KOPT-K1 (cell line): Measurements from ENCODE around the gene SYNGR2.
A peak's percentile ranks its signal among the peaks of the same experiment; 100 is the strongest.

Experiments used
- H3K27ac ChIP-seq: fragments of 200-600 bp; sonication (generic); 2 replicates; pipeline ENCODE4 v1.5.1; 2016; ENCODE audit warnings: antibody characterized with exemption, mild to moderate bottlenecking, low read depth, low read length; ENCODE audit not compliant: poor library complexity, severe bottlenecking
- H3K36me3 ChIP-seq: fragments of 200-600 bp; sonication (generic); 2 replicates; pipeline ENCODE4 v1.5.1; 2017; ENCODE audit warnings: antibody characterized with exemption, mild to moderate bottlenecking, low read length, moderate library complexity; ENCODE audit not compliant: insufficient read depth
- H3K9me3 ChIP-seq: fragments of 200-600 bp; sonication (generic); 2 replicates; pipeline ENCODE4 v1.5.1; 2017; ENCODE audit warnings: antibody characterized with exemption, low read length, mild to moderate bottlenecking; ENCODE audit not compliant: insufficient read depth, poor library complexity, severe bottlenecking

Gene SYNGR2

GRCh38 chr17:78172249-78173051 is 4.1 kb downstream of the SYNGR2 start:
- Histone ChIP-seq H3K27ac (peak overlapping the region; percentile 12), H3K9me3 (no peaks in the 10 kb centered on the region), H3K36me3 (peaks cover 23% of the 10 kb centered on the region; the same call in 1 of the 2 replicates)

GRCh38 chr17:78173097-78173715 is 4.8 kb downstream of the SYNGR2 start:
- H3K27ac ChIP-seq = peak overlapping the region; percentile 12
- no peaks in the 10 kb centered on the region for H3K9me3 ChIP-seq
- peaks cover 23% of the 10 kb centered on the region; the same call in 1 of the 2 replicates for H3K36me3 ChIP-seq

GRCh38 chr17:78174346-78174869 is 6.0 kb downstream of the SYNGR2 start:
- Histone ChIP-seq H3K36me3 (peaks cover 29% of the 10 kb centered on the region; the same call in 1 of the 2 replicates), H3K9me3 (no peaks in the 10 kb centered on the region), H3K27ac (no peak overlapping the region)

- H3K9me3 ChIP-seq = no peaks in the 10 kb centered on the region
- H3K27ac ChIP-seq = no peak overlapping the region
- H3K36me3 ChIP-seq = peaks cover 29% of the 10 kb centered on the region; the same call in 1 of the 2 replicates
Measured at GRCh38 chr17:78174870-78175642, 6.7 kb downstream of the SYNGR2 start.

DNA sequence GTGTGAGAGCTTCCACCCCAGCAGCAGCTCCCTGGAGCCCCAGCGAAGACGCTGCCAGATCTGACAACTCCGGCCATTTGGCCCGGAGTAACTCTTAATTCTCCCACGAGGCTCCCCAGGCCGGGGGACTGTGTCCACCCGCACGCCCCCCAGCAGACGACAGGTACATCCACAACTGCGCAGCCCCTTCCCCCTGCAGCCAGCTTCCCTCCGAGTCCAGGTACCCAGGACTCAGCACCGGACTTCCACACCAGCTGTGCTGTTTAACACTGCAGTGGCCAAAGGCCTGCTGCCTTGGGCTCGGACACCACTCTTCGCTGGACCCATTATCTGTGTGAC is 7.2 kb downstream of the SYNGR2 start:
- Histone ChIP-seq H3K9me3 (no peaks in the 10 kb centered on the region), H3K36me3 (peaks cover 32% of the 10 kb centered on the region; the same call in 1 of the 2 replicates), H3K27ac (no peak overlapping the region)

DNA sequence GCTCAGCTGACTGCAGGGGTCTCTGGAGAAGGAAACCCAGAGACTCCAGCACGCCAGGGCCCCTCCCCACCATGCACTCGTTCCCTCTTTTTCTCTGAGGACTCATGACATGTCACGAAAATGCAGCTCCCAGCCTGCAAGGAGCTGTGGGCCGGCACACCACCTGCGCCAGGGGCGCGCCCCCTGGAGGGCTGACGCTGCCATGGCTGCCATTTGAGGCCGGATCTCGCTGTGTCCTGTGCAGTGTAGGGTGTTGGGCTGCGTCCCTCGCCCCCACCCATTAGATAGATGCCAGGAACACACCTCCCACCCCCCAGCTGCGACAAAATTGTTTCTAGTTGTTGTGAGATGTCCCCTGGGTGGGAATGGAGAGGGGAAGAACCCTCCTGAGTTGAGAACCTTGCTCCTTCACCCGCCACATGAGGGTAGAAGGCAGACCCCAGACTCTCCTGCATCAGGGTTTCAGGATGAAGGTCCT is 8.2 kb downstream of the SYNGR2 start:
- Histone ChIP-seq H3K9me3 (no peaks in the 10 kb centered on the region), H3K27ac (no peak overlapping the region), H3K36me3 (peaks cover 35% of the 10 kb centered on the region; the same call in 1 of the 2 replicates)

DNA sequence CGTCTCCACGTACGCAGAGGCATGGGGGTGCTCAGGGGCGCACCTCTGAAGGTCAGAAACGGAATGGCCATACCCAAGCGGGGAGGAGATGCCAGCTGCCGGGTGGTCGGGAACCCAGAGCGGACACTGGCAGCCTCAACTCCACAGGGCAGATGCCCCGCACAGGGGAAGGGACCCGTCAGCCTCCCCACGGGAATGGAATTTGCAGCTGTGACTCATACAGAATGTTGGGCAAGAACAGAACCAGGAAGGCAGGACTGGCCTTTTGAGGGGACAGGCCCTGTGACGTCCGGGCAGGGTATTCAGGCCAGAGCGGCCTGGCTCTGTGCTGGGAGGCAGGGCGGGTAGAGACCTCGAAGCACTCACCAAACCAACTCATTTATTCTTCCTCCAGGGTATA is 11.0 kb downstream of the SYNGR2 start:
- no peak overlapping the region for H3K27ac ChIP-seq
- peaks cover 12% of the 10 kb centered on the region; the same call in 1 of the 2 replicates for H3K36me3 ChIP-seq
- H3K9me3 ChIP-seq = no peaks in the 10 kb centered on the region

DNA sequence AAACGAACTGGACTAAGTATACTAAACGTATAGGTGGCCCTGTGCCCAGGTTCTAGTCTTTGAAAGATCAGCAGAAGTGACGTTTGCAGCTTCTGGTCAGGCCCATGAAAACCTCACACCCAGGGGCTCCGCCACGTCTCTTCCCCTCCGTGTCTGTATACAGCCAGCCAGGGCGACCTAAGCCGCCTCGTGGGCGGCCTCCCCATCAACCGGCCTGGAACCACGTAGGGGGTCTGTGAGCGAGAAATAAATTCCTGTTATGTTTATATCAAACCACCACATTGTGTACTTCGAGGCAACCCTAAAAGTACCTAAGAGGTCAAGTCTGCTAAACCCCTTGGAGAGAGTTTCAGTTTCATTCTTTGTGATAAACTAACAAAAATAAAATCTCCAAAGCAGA is 11.7 kb downstream of the SYNGR2 start:
- Histone ChIP-seq H3K9me3 (no peaks in the 10 kb centered on the region), H3K36me3 (peaks cover 12% of the 10 kb centered on the region; the same call in 1 of the 2 replicates), H3K27ac (no peak overlapping the region)

DNA sequence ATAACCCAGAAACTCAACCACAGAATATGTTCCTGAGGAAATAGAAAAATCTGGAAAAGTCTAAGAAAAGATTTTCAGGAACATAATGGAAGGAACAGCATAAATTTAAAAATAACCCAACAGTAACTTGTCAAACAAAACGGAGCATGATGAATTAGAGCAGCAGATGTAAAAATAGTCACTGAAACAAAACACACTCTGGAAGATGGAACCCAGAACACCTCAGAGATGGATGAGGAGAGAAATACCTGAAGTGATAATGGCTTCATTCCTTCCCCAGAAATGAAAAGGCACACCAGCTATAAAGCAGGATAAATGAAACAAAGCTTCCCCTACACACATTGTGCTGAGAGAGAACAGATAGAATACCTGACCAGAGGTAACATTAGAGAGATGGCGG is 12.1 kb downstream of the SYNGR2 start:
- H3K36me3 ChIP-seq = peaks cover 12% of the 10 kb centered on the region; the same call in 1 of the 2 replicates

DNA sequence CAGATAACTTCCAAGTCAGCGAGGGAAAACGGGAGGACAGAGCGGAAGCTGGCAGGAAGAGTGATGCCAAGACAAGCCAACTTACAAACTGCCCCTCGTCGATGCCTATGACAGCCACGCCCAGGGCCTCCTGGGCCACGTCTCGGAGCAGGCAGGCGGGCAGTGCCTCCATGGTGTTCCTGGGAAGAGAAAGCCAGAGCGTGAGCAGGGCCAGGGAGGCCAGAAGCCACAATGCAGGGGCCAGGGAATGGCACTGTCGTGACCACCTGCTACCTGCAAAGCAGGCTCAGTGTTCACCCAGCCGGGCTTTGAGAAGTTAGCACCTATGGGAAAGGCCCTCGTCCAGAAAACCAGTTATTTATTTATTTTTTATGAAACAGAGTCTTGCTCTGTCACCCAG is 14.1 kb downstream of the SYNGR2 start:
- no peak overlapping the region for H3K27ac ChIP-seq
- peaks cover 12% of the 10 kb centered on the region; the same call in 1 of the 2 replicates for H3K36me3 ChIP-seq
- no peaks in the 10 kb centered on the region for H3K9me3 ChIP-seq

More for the DNA sequence above, 12.1 kb downstream of the SYNGR2 start:
- Histone ChIP-seq H3K9me3 (no peaks in the 10 kb centered on the region), H3K27ac (no peak overlapping the region)

GRCh38 chr17:78183916-78184315 is 15.5 kb downstream of the SYNGR2 start:
- no peak overlapping the region for H3K27ac ChIP-seq
- H3K36me3 ChIP-seq = peaks cover 8% of the 10 kb centered on the region; the same call in 1 of the 2 replicates
- no peaks in the 10 kb centered on the region for H3K9me3 ChIP-seq

- Histone ChIP-seq H3K36me3 (peaks cover 6% of the 10 kb centered on the region; the same call in 1 of the 2 replicates), H3K27ac (no peak overlapping the region), H3K9me3 (no peaks in the 10 kb centered on the region)
Measured at GRCh38 chr17:78184351-78184750, 16.0 kb downstream of the SYNGR2 start.

DNA sequence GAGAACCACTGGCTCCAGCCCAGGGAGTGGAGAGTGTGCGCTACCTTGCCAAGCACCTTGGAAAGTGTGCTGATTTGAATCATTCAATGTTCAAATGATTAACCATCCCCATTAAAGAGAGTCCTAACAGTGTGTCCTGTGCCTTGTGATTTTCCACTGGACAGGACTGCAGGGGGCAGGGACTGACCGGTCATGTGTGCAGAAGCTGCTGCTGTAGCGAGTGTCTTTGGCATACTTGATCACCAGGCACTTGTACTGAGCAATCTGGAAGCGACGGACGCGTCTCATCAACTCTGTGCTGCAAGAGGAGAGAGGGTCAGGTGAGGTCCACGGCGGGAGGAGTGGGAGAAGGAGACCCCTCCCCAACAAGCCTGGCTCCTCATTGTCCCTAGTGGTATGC is 16.5 kb downstream of the SYNGR2 start:
- peaks cover 6% of the 10 kb centered on the region; the same call in 1 of the 2 replicates for H3K36me3 ChIP-seq
- H3K27ac ChIP-seq = no peak overlapping the region
- H3K9me3 ChIP-seq = no peaks in the 10 kb centered on the region

- Histone ChIP-seq H3K9me3 (no peaks in the 10 kb centered on the region), H3K27ac (no peak overlapping the region), H3K36me3 (no peaks in the 10 kb centered on the region; the same call in 1 of the 2 replicates)
Measured at GRCh38 chr17:78185981-78186691, 17.8 kb downstream of the SYNGR2 start.
